ENCODE measurements around the gene MDM4. TPM values are rescaled to one million over a fixed set of nuclear protein-coding genes. Genes with fewer than 3 reads are reported as not detected.

MDM4 gene
- total RNA-seq (ENCODE audit: low replicate concordance): 70.0 and 101 TPM in 2 replicates
- long read RNA-seq, full-length matches to known transcripts: 7 of 16 reads
- long read RNA-seq, partial matches to known transcripts: 1 of 16 reads
- long read RNA-seq, other reads (novel, unspliced or antisense): 8 of 16 reads

- TF ChIP-seq CTCF (conservative IDR thresholded peaks at IDR 0.05): no peak
- Mint-ChIP-seq H3K36me3 (peaks cover 16% of the 10 kb centered on the region), H3K27me3 (no peaks in the 10 kb centered on the region), H3K27ac (no peak within 1 kb of the TSS), H3K4me3 (no peak within 1 kb of the TSS), H3K4me1 (ENCODE audit: unreplicated experiment) (peaks cover 20% of the 10 kb centered on the region), H3K9me3 (no peaks in the 10 kb centered on the region)
- peak; percentile 92 for DNase-seq (ENCODE audit: extremely low spot score, unreplicated experiment)
Measured at GRCh38 chr1:204516180-204516879, at the start of gene MDM4. TSS of gene MDM4 (plus strand) at chr1:204516406. CDS start at chr1:204525519, 9,113 bp downstream.

- Mint-ChIP-seq H3K4me3 (no peak overlapping the region), H3K9me3 (peaks cover 5% of the 10 kb centered on the region), H3K4me1 (ENCODE audit: unreplicated experiment) (peaks cover 21% of the 10 kb centered on the region), H3K27me3 (no peaks in the 10 kb centered on the region), H3K27ac (no peak overlapping the region), H3K36me3 (peaks cover 30% of the 10 kb centered on the region)
- no peak for DNase-seq (ENCODE audit: extremely low spot score, unreplicated experiment)
- no peak for TF ChIP-seq CTCF (conservative IDR thresholded peaks at IDR 0.05)
Measured at GRCh38 chr1:204466416-204467405, 49.5 kb upstream of the MDM4 start.

- Mint-ChIP-seq H3K27ac (no peak overlapping the region), H3K9me3 (peaks cover 5% of the 10 kb centered on the region), H3K36me3 (peaks cover 33% of the 10 kb centered on the region), H3K27me3 (no peaks in the 10 kb centered on the region), H3K4me3 (no peak overlapping the region), H3K4me1 (ENCODE audit: unreplicated experiment) (peaks cover 27% of the 10 kb centered on the region)
- DNase-seq (ENCODE audit: extremely low spot score, unreplicated experiment): no peak
- no peak for TF ChIP-seq CTCF (conservative IDR thresholded peaks at IDR 0.05)
Measured at GRCh38 chr1:204468206-204468605, 48.0 kb upstream of the MDM4 start.

GRCh38 chr1:204468766-204469302 is 47.4 kb upstream of the MDM4 start:
- H3K27me3 Mint-ChIP-seq: no peaks in the 10 kb centered on the region
- DNase-seq (ENCODE audit: extremely low spot score, unreplicated experiment): no peak
- TF ChIP-seq CTCF (conservative IDR thresholded peaks at IDR 0.05): no peak
- H3K27ac Mint-ChIP-seq: no peak overlapping the region
- H3K9me3 Mint-ChIP-seq: peaks cover 5% of the 10 kb centered on the region
- H3K36me3 Mint-ChIP-seq: peaks cover 33% of the 10 kb centered on the region
- no peak overlapping the region for H3K4me3 Mint-ChIP-seq
- H3K4me1 Mint-ChIP-seq (ENCODE audit: unreplicated experiment): peaks cover 33% of the 10 kb centered on the region

- no peak for TF ChIP-seq CTCF (conservative IDR thresholded peaks at IDR 0.05)
- Mint-ChIP-seq H3K4me3 (no peak overlapping the region), H3K27ac (no peak overlapping the region)
Measured at GRCh38 chr1:204469304-204469703, 46.9 kb upstream of the MDM4 start.

More at GRCh38 chr1:204469304-204469703, 46.9 kb upstream of the MDM4 start:
- no peaks in the 10 kb centered on the region for H3K27me3 Mint-ChIP-seq
- H3K4me1 Mint-ChIP-seq (ENCODE audit: unreplicated experiment): peaks cover 34% of the 10 kb centered on the region
- DNase-seq (ENCODE audit: extremely low spot score, unreplicated experiment): no peak
- peaks cover 34% of the 10 kb centered on the region for H3K36me3 Mint-ChIP-seq
- peaks cover 5% of the 10 kb centered on the region for H3K9me3 Mint-ChIP-seq

All from type B pancreatic cell (in vitro differentiated cells).